GM12878 (cell line): ENCODE measurements around the gene PPP1R12B. TPM values are rescaled to one million over a fixed set of nuclear protein-coding genes. Genes with fewer than 3 reads are reported as not detected.

Experiments
- ATAC-seq: fragments of 200-7000 bp; cut with Tn5 transposase; 3 replicates; pipeline ENCODE4 v1.9.1; 2020; ENCODE audit warnings: mild to moderate bottlenecking, moderate library complexity
- BruUV-seq: library from RNA; stranded (reverse); fragments of 400-500 nt; replicated peaks from 2 replicates; lab custom pipeline; 2021; lab: Mats Ljungman, UMichigan
- CTCF ChIA-PET: fragments of 300-600 bp; sonication (Branson Sonifier 250); formaldehyde crosslinking; extraction: SDS; loops from one replicate; lab custom pipeline; 2021; ENCODE audit warnings: inconsistent platforms; lab: Yijun Ruan, JAX
- POLR2A ChIA-PET: fragments of 350-600 bp; formaldehyde crosslinking; extraction: SDS; loops from one replicate; lab custom pipeline; 2021; ENCODE audit warnings: inconsistent platforms; lab: Charles Lee
- RAD21 ChIA-PET: fragments of 300-600 bp; sonication (Branson Sonifier 250); formaldehyde crosslinking; loops from one replicate; lab custom pipeline; 2023; ENCODE audit warnings: antibody characterized with exemption; ENCODE audit not compliant: unreplicated experiment; lab: Charles Lee
- SMC1A ChIA-PET: fragments of 300-600 bp; sonication (Branson Sonifier 250); formaldehyde crosslinking; loops from one replicate; lab custom pipeline; 2023; ENCODE audit not compliant: unreplicated experiment, uncharacterized antibody; lab: Charles Lee
- DNase-seq: peaks from one replicate; pipeline ENCODE4 v3.0.0-alpha.2; 2011; ENCODE audit warnings: low read depth, low spot score
- FAIRE-seq: peaks from 3 replicates; lab custom pipeline; 2011; peaks lifted over from hg19 to GRCh38; lab: Jason Lieb, UNC
- H2AFZ ChIP-seq: 2 replicates; pipeline ENCODE4 v1.6.0; 2011; ENCODE audit warnings: low read depth, low read length, control low read depth; ENCODE audit not compliant: control insufficient read depth
- H3K27ac ChIP-seq: 2 replicates; pipeline ENCODE4 v1.5.1; 2011; ENCODE audit warnings: control low read depth; ENCODE audit not compliant: control insufficient read depth, insufficient read depth
- H3K27me3 ChIP-seq, 2 experiments: replicated peaks in 1 of 2; 2 replicates each; pipeline versions ENCODE4 v1.6.0 to v1.6.1; 2011; ENCODE audit warnings: low read length in 1 of 2; ENCODE audit not compliant: control insufficient read depth in 2 of 2, insufficient read depth in 2 of 2
- H3K36me3 ChIP-seq, 2 experiments: 2 replicates each; pipeline ENCODE4 v1.5.1; 2011; ENCODE audit warnings: low read length in 1 of 2; ENCODE audit not compliant: control insufficient read depth in 2 of 2, insufficient read depth in 2 of 2
- H3K4me1 ChIP-seq: 2 replicates; pipeline ENCODE4 v1.6.1; 2011; ENCODE audit warnings: mild to moderate bottlenecking, low read length, moderate library complexity, mixed read lengths; ENCODE audit not compliant: control insufficient read depth, insufficient read depth
- H3K4me2 ChIP-seq: 2 replicates; pipeline ENCODE4 v1.6.0; 2011; ENCODE audit warnings: control low read depth; ENCODE audit not compliant: control insufficient read depth, insufficient read depth
- H3K4me3 ChIP-seq: fragments of 200-600 bp; sonication (generic); 2 replicates; pipeline ENCODE4 v1.5.1; 2016
- H3K79me2 ChIP-seq: 2 replicates; pipeline ENCODE4 v1.6.0; 2011; ENCODE audit warnings: low read length; ENCODE audit not compliant: control insufficient read depth, insufficient read depth
- H3K9ac ChIP-seq: 2 replicates; pipeline ENCODE4 v1.8.0; 2011; ENCODE audit warnings: low read length, control low read depth, mixed read lengths; ENCODE audit not compliant: control insufficient read depth, insufficient read depth
- H3K9me3 ChIP-seq: replicated peaks from 3 replicates; pipeline ENCODE4 v1.5.1; 2011; ENCODE audit warnings: mild to moderate bottlenecking, low read length; ENCODE audit not compliant: control insufficient read depth, insufficient read depth
- H4K20me1 ChIP-seq: 2 replicates; pipeline ENCODE4 v1.6.0; 2011; ENCODE audit not compliant: control insufficient read depth, insufficient read depth
- CBFB ChIP-seq: IDR thresholded peaks from 2 replicates; pipeline ENCODE4 v1.6.1; 2016; ENCODE audit warnings: antibody characterized with exemption, low read depth
- EP300 ChIP-seq, 2 experiments: fragments of 150-350 bp in 1 of 2; IDR thresholded peaks; 2 replicates each; pipeline ENCODE4 v1.6.1; 2011 to 2012; ENCODE audit warnings: low read depth in 2 of 2, low read length in 2 of 2, borderline replicate concordance in 1 of 2, improper control_type of control experiment in 1 of 2, inconsistent platforms in 1 of 2; ENCODE audit not compliant: control insufficient read depth in 1 of 2
- HDAC6 ChIP-seq: fragments of 200-600 bp; sonication (generic); IDR thresholded peaks from one replicate; pipeline ENCODE4 v1.8.0; 2017; ENCODE audit warnings: antibody characterized with exemption; ENCODE audit not compliant: unreplicated experiment
- IRF5 ChIP-seq: fragments of 450-650 bp; IDR thresholded peaks from 2 replicates; pipeline ENCODE4 v1.6.1; 2017; ENCODE audit warnings: borderline replicate concordance
- POLR2AphosphoS2 ChIP-seq: IDR thresholded peaks from 2 replicates; pipeline ENCODE4 v1.6.1; 2011; ENCODE audit warnings: low read depth, mild to moderate bottlenecking, low read length, improper control_type of control experiment, moderate library complexity
- STAT1 ChIP-seq: fragments of 450-650 bp; conservative IDR thresholded peaks from 2 replicates; pipeline ENCODE4 v1.6.1; 2014; ENCODE audit warnings: antibody characterized with exemption, mild to moderate bottlenecking
- YBX1 ChIP-seq: fragments of 450-650 bp; IDR thresholded peaks from 2 replicates; pipeline ENCODE4 v1.6.1; 2016; ENCODE audit warnings: antibody characterized with exemption
- ZNF217 ChIP-seq: fragments of 450-650 bp; IDR thresholded peaks from 2 replicates; pipeline ENCODE4 v1.6.1; 2017; ENCODE audit warnings: antibody characterized with exemption, mild to moderate bottlenecking
- ZNF687 ChIP-seq: fragments of 450-650 bp; IDR thresholded peaks from 2 replicates; pipeline ENCODE4 v1.6.1; 2017; ENCODE audit warnings: mild to moderate bottlenecking, moderate library complexity
- WGBS: methylation state at CpG from one replicate; pipeline ENCODE4 v1.1.6; 2016; ENCODE audit warnings: low lambda C conversion rate; ENCODE audit not compliant: insufficient replicate concordance, insufficient coverage; ENCODE audit errors: missing lambda C conversion rate; 5-methylcytosine and 5-hydroxymethylcytosine counted together
- in situ Hi-C: fragments of 300-500 bp; cut with MboI; formaldehyde crosslinking; loops from 9 replicates; pipeline ENCODE4 v1.14.3; 2018; ENCODE audit warnings: mixed read lengths
- intact Hi-C: fragments of 100-400 bp; cut with micrococcal nuclease; formaldehyde crosslinking; loops from one replicate; pipeline ENCODE4 v1.14.2; 2022; ENCODE audit not compliant: unreplicated experiment
- polyA plus RNA-seq, 11 experiments: library from polyadenylated mRNA; depleted of rRNA in 4 of 11; unstranded in 6 of 11; stranded (reverse) in 5 of 11; fragments of >200 nt; fragmentation: Nextera tagmentation in 4 of 11; fragmentation: Illumina TruSeq in 1 of 11; extraction: Ambion mirVana in 4 of 11; extraction: Trizol in 1 of 11; gene quantifications; 1 replicate in 1 of 11; 2 replicates in 10 of 11; pipeline versions ENCODE4 v1.2.1 to v1.2.3, GENCODE V29; 2011 to 2016; ENCODE audit warnings: inconsistent platforms in 2 of 11, missing spikeins in 2 of 11, low read depth in 1 of 11
- total RNA-seq, 4 experiments: library from RNA; depleted of rRNA in 3 of 4; stranded (reverse); fragments of >200 nt in 3 of 4; fragmentation: Illumina TruSeq in 1 of 4; extraction: Trizol in 1 of 4; gene quantifications; 2 replicates each; pipeline versions ENCODE4 v1.2.1 to v1.2.3, GENCODE V29; 2013 to 2021
- TF ChIP-seq, protein P1 (sequence below): fragments of 150-350 bp; IDR thresholded peaks from 2 replicates; pipeline ENCODE4 v1.6.1; 2016; ENCODE audit warnings: low read depth, low read length

Gene PPP1R12B
- total and polyA plus RNA-seq, 10 of the 15 experiments (the other 5 are each of a cell fraction or from before 2014, with no cell fraction given) = 0.29 to 9.4 (median 4.7) TPM

- Histone ChIP-seq H3K4me2 (no peak overlapping the region), H3K4me3 (no peak overlapping the region), H3K4me1 (no peaks in the 10 kb centered on the region), H3K79me2 (no peaks in the 10 kb centered on the region), H3K27me3 (no peaks in the 10 kb centered on the region), H3K27ac (no peak overlapping the region), H3K36me3 (no peaks in the 10 kb centered on the region), H3K9me3 (no peaks in the 10 kb centered on the region), H4K20me1 (no peaks in the 10 kb centered on the region; the same call in 1 of the 2 replicates), H2AFZ (no peak overlapping the region), H3K9ac (no peak overlapping the region)
- ChIA-PET SMC1A (interaction anchor here (0.7 to 1.9 kb wide), 8 partner anchors 9 to 207 kb away, joined by 3 to 7 read pairs (median 5); no protein-coding TSS in a partner anchor), CTCF (interaction anchor here (0.5 to 5.0 kb wide), 7 partner anchors 9 to 310 kb away, joined by 3 to 27 read pairs (median 5); no protein-coding TSS in a partner anchor), POLR2A (interaction anchor here (0.6 kb wide), 1 partner anchor 239 kb away, joined by 6 read pairs; no protein-coding TSS in a partner anchor), RAD21 (interaction anchor here (0.6 to 3.4 kb wide), 6 partner anchors 12 to 235 kb away, joined by 3 to 11 read pairs (median 3); partner anchors contain the start of gene UBE2T)
- WGBS = 71% methylated on average over 2 of the region's 2 CpGs
- FAIRE-seq = no peak
- intact Hi-C loops = loop anchor here (10.0 kb wide), 1 partner anchor 137 kb away; the partner anchor contains the start of gene SYT2
- no TSS peak for BruUV-seq
- ATAC-seq = no peak
- in situ Hi-C loops = no loop called here
- no peak for DNase-seq
- TF ChIP-seq CBFB (no peak), IRF5 (no peak), ZNF687 (no peak), EP300 (IDR thresholded peaks at IDR 0.05; ENCODE audit: borderline replicate concordance in 1 of 2, control insufficient read depth in 1 of 2, low read depth in 2 of 2, low read length in 2 of 2) (no peak), HDAC6 (no peak), STAT1 (no peak), ZNF217 (no peak), POLR2AphosphoS2 (no peak), YBX1 (no peak)
- TF ChIP-seq, protein P1, sequence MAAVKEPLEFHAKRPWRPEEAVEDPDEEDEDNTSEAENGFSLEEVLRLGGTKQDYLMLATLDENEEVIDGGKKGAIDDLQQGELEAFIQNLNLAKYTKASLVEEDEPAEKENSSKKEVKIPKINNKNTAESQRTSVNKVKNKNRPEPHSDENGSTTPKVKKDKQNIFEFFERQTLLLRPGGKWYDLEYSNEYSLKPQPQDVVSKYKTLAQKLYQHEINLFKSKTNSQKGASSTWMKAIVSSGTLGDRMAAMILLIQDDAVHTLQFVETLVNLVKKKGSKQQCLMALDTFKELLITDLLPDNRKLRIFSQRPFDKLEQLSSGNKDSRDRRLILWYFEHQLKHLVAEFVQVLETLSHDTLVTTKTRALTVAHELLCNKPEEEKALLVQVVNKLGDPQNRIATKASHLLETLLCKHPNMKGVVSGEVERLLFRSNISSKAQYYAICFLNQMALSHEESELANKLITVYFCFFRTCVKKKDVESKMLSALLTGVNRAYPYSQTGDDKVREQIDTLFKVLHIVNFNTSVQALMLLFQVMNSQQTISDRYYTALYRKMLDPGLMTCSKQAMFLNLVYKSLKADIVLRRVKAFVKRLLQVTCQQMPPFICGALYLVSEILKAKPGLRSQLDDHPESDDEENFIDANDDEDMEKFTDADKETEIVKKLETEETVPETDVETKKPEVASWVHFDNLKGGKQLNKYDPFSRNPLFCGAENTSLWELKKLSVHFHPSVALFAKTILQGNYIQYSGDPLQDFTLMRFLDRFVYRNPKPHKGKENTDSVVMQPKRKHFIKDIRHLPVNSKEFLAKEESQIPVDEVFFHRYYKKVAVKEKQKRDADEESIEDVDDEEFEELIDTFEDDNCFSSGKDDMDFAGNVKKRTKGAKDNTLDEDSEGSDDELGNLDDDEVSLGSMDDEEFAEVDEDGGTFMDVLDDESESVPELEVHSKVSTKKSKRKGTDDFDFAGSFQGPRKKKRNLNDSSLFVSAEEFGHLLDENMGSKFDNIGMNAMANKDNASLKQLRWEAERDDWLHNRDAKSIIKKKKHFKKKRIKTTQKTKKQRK = no peak
Observed at GRCh38 chr1:202577381-202577780, 228.9 kb downstream of the PPP1R12B start.
